OCI-LY1 (cell line): ENCODE results near the gene CAPN7.

Experiments
- H2AFZ ChIP-seq: fragments of 200-600 bp; sonication (generic), shearing (Covaris generic); 2 replicates; pipeline ENCODE4 v1.6.0; 2014; ENCODE audit warnings: antibody characterized with exemption, mild to moderate bottlenecking, low read length
- H3F3A ChIP-seq: fragments of 200-600 bp; sonication (generic), shearing (Covaris generic); 2 replicates; pipeline ENCODE4 v1.6.0; 2014; ENCODE audit warnings: mild to moderate bottlenecking, antibody characterized with exemption, low read length, moderate library complexity; ENCODE audit not compliant: insufficient read depth
- H3K27ac ChIP-seq: fragments of 200-600 bp; sonication (generic); 2 replicates; pipeline ENCODE4 v1.5.1; 2014; ENCODE audit warnings: low read length, mixed run types, mild to moderate bottlenecking, low read depth; ENCODE audit not compliant: poor library complexity, severe bottlenecking
- H3K27me3 ChIP-seq: fragments of 200-600 bp; sonication (generic); 2 replicates; pipeline ENCODE4 v1.6.0; 2014; ENCODE audit warnings: antibody characterized with exemption, mild to moderate bottlenecking, low read length, moderate library complexity; ENCODE audit not compliant: insufficient read depth
- H3K36me3 ChIP-seq: fragments of 200-600 bp; sonication (generic); 2 replicates; pipeline ENCODE4 v1.6.1; 2014; ENCODE audit warnings: mild to moderate bottlenecking, antibody characterized with exemption, low read length, moderate library complexity, mixed read lengths; ENCODE audit not compliant: insufficient read depth
- H3K4me1 ChIP-seq: fragments of 200-600 bp; sonication (generic); 2 replicates; pipeline ENCODE4 v1.5.1; 2014; ENCODE audit warnings: mild to moderate bottlenecking, low read length, moderate library complexity; ENCODE audit not compliant: insufficient read depth, severe bottlenecking
- H3K4me2 ChIP-seq: fragments of 200-600 bp; sonication (generic), shearing (Covaris generic); 2 replicates; pipeline ENCODE4 v1.6.1; 2014; ENCODE audit warnings: low read length
- H3K4me3 ChIP-seq: fragments of 200-600 bp; sonication (generic); 2 replicates; pipeline ENCODE4 v1.5.1; 2014; ENCODE audit warnings: low read length, low read depth, mild to moderate bottlenecking, mixed read lengths; ENCODE audit not compliant: poor library complexity, severe bottlenecking
- H3K79me2 ChIP-seq: fragments of 200-600 bp; shearing (Covaris generic); 2 replicates; pipeline ENCODE4 v1.6.1; 2016; ENCODE audit warnings: mixed run types, low read length, mixed read lengths; ENCODE audit not compliant: insufficient read depth
- H3K9ac ChIP-seq: fragments of 200-600 bp; sonication (generic), shearing (Covaris generic); 2 replicates; pipeline ENCODE4 v1.6.1; 2014; ENCODE audit warnings: mild to moderate bottlenecking, low read length, mixed read lengths
- H3K9me2 ChIP-seq: fragments of 200-600 bp; sonication (generic), shearing (Covaris generic); 2 replicates; pipeline ENCODE4 v1.6.1; 2014; ENCODE audit warnings: low read depth, mild to moderate bottlenecking, low read length, mixed read lengths
- H3K9me3 ChIP-seq: fragments of 200-600 bp; shearing (Covaris generic); 2 replicates; pipeline ENCODE4 v1.6.1; 2014; ENCODE audit warnings: low read length, mixed read lengths
- H4K20me1 ChIP-seq: fragments of 200-600 bp; sonication (generic), shearing (Covaris generic); 2 replicates; pipeline ENCODE4 v1.6.0; 2016; ENCODE audit warnings: mild to moderate bottlenecking, low read length; ENCODE audit not compliant: insufficient read depth
- CTCF ChIP-seq: fragments of 200-600 bp; sonication (generic), shearing (Covaris generic); IDR thresholded peaks from 2 replicates; pipeline ENCODE4 v1.5.1; 2017; ENCODE audit warnings: mild to moderate bottlenecking, antibody characterized with exemption, low read length, moderate library complexity, mixed read lengths
- EZH2 ChIP-seq: fragments of 200-600 bp; sonication (generic), shearing (Covaris generic); IDR thresholded peaks from 2 replicates; pipeline ENCODE4 v1.8.0; 2017; ENCODE audit warnings: borderline replicate concordance, mixed run types, mild to moderate bottlenecking, antibody characterized with exemption, low read length, moderate library complexity, mixed read lengths

CAPN7 gene

GRCh38 chr3:15264486-15264885 lies 58.4 kb downstream of the CAPN7 start:
- no peaks in the 10 kb centered on the region for H4K20me1 ChIP-seq
- H3K9me2 ChIP-seq, result no peaks in the 10 kb centered on the region
- no peak for TF ChIP-seq EZH2
- no peaks in the 10 kb centered on the region for H3K36me3 ChIP-seq
- no peak overlapping the region for H3K4me3 ChIP-seq
- no peak overlapping the region for H3K4me2 ChIP-seq
- H3F3A ChIP-seq, result no peaks in the 10 kb centered on the region
- no peaks in the 10 kb centered on the region for H3K9me3 ChIP-seq
- peaks cover 4% of the 10 kb centered on the region for H3K4me1 ChIP-seq
- H3K79me2 ChIP-seq, result no peaks in the 10 kb centered on the region
- no peak overlapping the region for H2AFZ ChIP-seq
- H3K27me3 ChIP-seq, result no peaks in the 10 kb centered on the region
- no peak overlapping the region for H3K9ac ChIP-seq
- no peak overlapping the region for H3K27ac ChIP-seq

DNA sequence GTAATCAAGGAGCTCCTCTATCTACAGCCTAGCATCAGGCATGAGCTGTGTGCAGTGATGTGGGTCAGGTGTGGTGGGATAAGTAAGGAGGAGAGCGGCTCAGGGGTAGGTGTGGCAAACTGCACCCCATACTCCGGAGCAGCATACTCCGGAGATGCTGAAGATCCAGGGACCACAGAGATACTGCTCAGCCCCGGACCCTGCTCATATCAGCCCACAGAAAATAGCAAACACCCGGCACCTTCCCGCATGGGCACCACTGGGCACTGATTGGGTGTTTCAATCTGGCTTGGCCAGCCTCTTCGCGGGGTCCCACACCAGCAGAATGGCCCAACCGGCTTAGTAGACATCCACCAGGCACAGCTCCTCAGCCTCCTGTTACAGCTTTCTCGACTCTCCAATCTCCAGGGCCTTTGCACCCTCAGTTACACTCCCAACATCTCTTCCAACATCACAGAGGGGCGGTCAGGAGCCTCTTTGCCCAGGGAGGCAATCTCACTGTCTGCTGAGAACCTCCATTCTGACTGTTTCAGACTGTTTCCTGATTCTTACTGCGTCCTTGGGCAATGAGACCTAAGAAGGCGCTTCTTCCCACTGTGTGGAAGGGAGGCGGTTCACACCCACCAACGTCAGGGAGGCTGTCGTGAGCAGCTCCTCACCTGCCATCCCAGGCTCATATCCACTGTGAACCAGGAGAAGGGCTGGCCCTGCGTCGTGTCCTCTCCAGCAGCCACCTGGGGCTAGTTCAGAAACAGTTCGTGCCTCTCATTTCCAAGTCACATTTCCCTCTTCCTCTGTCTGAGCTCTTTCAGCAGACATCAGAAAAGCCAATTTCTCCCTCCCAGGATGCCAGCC lies 59.8 kb downstream of the CAPN7 start:
- no peaks in the 10 kb centered on the region for H3K27me3 ChIP-seq
- TF ChIP-seq EZH2, result no peak
- TF ChIP-seq CTCF, result no peak
- no peaks in the 10 kb centered on the region for H3K79me2 ChIP-seq
- H3K4me3 ChIP-seq, result no peak overlapping the region
- no peaks in the 10 kb centered on the region for H3K36me3 ChIP-seq
- H3K4me2 ChIP-seq, result no peak overlapping the region
- H3K9ac ChIP-seq, result no peak overlapping the region
- no peaks in the 10 kb centered on the region for H3F3A ChIP-seq
- no peaks in the 10 kb centered on the region for H3K9me3 ChIP-seq
- no peaks in the 10 kb centered on the region for H4K20me1 ChIP-seq
- no peak overlapping the region for H3K27ac ChIP-seq
- no peak overlapping the region for H2AFZ ChIP-seq
- no peaks in the 10 kb centered on the region for H3K9me2 ChIP-seq
- peaks cover 4% of the 10 kb centered on the region for H3K4me1 ChIP-seq

GRCh38 chr3:15266510-15267376 lies 60.7 kb downstream of the CAPN7 start:
- Histone ChIP-seq H3F3A (no peaks in the 10 kb centered on the region), H3K9ac (no peak overlapping the region), H3K4me3 (no peak overlapping the region), H3K9me3 (no peaks in the 10 kb centered on the region), H3K9me2 (no peaks in the 10 kb centered on the region), H4K20me1 (no peaks in the 10 kb centered on the region), H3K27ac (no peak overlapping the region), H2AFZ (no peak overlapping the region), H3K4me1 (peaks cover 4% of the 10 kb centered on the region), H3K4me2 (no peak overlapping the region), H3K79me2 (no peaks in the 10 kb centered on the region), H3K36me3 (no peaks in the 10 kb centered on the region), H3K27me3 (no peaks in the 10 kb centered on the region)
- TF ChIP-seq EZH2 (no peak), CTCF (no peak)
